Kidney epithelial cell (primary cell): ENCODE data around the gene MATCAP1. TPM values are rescaled to one million over a fixed set of nuclear protein-coding genes. Genes with fewer than 3 reads are reported as not detected.

Experiments
- DNase-seq: peaks from one replicate; pipeline ENCODE4 v3.0.0-alpha.2; 2010; ENCODE audit warnings: low read depth
- H3K27me3 ChIP-seq: 2 replicates; pipeline ENCODE4 v1.6.0; 2011; ENCODE audit warnings: low read length; ENCODE audit not compliant: control insufficient read depth, insufficient read depth
- H3K36me3 ChIP-seq: 2 replicates; pipeline ENCODE4 v1.5.1; 2011; ENCODE audit warnings: low read length; ENCODE audit not compliant: control insufficient read depth, insufficient read depth
- H3K4me3 ChIP-seq: 2 replicates; pipeline ENCODE4 v1.5.1; 2011; ENCODE audit warnings: low read depth, mild to moderate bottlenecking, control low read depth, low read length
- total RNA-seq: library from RNA; depleted of rRNA; stranded (reverse); fragments of >200 nt; gene quantifications from 2 replicates; pipeline ENCODE4 v1.2.3, GENCODE V29; 2015
- TF ChIP-seq, protein P1 (sequence below): IDR thresholded peaks from 2 replicates; pipeline ENCODE4 v1.5.1; 2011; ENCODE audit warnings: mild to moderate bottlenecking, moderate library complexity, low read length, control low read depth, inconsistent platforms; ENCODE audit not compliant: insufficient read depth, poor library complexity, severe bottlenecking

Gene MATCAP1
- total RNA-seq, 1 donor from 2014 or later: 10.8 TPM

DNA sequence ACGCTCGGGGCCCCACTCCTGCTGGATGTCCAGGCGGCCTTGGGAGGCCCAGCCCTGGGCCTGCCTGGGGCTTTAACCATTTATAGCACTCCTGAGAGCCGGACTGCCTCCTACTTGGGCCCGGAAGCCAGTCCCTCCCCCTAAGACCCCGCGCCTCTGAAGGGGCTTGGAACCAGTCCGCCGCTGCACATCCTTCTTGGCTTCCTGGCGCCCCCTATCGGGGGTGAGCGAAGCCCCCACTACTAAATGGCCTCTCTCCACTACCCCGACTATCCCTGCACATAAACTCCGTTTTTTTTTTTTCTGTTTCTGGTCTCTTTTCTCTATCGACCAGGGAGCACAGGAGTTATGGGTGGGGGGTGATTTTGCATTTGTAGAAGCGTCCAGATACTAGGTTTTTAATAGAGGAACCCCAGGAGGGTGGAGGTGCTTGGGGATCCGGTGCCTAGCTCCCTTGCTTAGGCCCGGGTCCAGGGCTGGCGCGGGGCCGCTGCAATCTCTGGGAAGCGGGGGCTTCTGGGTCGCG is 14.1 kb downstream of the MATCAP1 start:
- Histone ChIP-seq H3K27me3 (peaks cover 30% of the 10 kb centered on the region), H3K36me3 (no peaks in the 10 kb centered on the region), H3K4me3 (peak overlapping the region; percentile 35)
- DNase-seq: no peak
- TF ChIP-seq, protein P1, sequence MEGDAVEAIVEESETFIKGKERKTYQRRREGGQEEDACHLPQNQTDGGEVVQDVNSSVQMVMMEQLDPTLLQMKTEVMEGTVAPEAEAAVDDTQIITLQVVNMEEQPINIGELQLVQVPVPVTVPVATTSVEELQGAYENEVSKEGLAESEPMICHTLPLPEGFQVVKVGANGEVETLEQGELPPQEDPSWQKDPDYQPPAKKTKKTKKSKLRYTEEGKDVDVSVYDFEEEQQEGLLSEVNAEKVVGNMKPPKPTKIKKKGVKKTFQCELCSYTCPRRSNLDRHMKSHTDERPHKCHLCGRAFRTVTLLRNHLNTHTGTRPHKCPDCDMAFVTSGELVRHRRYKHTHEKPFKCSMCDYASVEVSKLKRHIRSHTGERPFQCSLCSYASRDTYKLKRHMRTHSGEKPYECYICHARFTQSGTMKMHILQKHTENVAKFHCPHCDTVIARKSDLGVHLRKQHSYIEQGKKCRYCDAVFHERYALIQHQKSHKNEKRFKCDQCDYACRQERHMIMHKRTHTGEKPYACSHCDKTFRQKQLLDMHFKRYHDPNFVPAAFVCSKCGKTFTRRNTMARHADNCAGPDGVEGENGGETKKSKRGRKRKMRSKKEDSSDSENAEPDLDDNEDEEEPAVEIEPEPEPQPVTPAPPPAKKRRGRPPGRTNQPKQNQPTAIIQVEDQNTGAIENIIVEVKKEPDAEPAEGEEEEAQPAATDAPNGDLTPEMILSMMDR: peak; percentile 73

DNA sequence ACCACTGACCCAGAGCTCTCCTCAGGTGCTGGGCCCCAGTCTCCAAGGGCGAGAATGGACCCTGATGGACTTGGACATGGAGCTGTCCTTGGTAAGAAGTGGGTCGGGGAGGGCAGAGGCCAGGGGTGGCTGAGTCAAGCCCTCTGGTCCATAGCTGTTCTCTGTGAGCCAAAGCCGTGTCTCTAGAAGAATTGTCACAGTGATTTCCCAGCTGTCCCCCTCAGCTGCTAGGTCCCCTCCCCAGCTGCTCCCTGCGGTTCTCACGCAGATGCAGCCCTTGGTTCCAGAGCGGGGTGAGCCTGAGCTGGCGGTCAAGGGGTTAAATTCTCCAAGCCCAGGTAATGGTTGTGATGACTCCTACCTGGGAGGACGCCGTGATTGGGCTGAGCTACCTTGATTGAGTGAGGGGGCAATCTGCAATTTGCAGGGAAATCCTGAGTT is 14.7 kb downstream of the MATCAP1 start:
- Histone ChIP-seq H3K4me3 (no peak overlapping the region), H3K27me3 (peaks cover 36% of the 10 kb centered on the region), H3K36me3 (no peaks in the 10 kb centered on the region)
- TF ChIP-seq, protein P1: no peak
- DNase-seq: no peak

DNA sequence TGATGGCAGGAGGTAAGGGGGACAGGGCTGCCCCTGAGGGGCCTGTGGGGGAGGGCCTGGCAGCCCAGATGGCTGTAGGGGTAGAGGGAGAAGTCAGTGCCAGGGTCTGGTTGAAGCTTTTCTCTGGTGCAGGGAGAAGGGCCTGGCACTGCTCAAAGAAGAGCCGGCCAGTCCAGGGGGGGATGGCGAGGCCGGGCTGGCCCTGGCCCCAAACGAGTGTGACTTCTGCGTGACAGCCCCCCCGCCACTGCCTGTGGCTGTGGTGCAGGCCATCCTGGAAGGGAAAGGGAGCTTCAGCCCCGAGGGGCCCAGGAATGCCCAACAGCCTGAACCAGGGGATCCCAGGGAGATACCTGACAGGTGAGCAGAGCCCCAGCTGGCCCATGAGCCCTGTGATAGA is 16.2 kb downstream of the MATCAP1 start:
- no peak overlapping the region for H3K4me3 ChIP-seq
- no peaks in the 10 kb centered on the region for H3K36me3 ChIP-seq
- peaks cover 50% of the 10 kb centered on the region for H3K27me3 ChIP-seq
- TF ChIP-seq, protein P1: no peak
- no peak for DNase-seq

DNA sequence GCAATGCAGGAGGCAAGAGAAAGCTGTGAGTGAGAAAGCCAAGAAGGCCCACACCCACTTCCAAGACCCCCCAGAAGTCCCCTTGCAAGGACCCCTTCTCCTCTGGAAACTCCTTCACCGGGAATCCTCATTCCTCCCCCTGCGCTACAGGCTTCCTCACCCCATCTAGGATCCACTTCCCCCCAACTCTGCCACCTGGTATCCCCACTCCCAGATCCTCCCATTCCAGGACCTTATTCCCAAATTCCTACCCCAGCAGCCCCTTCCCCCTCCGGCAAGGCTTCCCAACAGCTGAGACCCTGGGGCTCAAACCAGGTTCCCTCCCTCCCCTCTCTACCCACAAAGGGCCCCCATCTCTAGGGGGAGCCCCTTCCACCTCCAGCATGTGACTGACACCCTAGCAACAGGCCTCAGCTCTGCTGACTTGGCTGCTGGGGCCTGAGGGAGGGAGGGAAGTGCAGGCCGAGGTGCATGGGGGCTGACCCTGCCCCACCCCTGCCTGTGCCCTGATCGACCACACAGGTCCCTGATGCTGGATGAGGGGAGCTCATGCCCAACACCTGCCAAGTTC is 17.1 kb downstream of the MATCAP1 start:
- TF ChIP-seq, protein P1: no peak
- peaks cover 57% of the 10 kb centered on the region for H3K27me3 ChIP-seq
- H3K36me3 ChIP-seq: peaks cover under 1% of the 10 kb centered on the region
- no peak for DNase-seq
- no peak overlapping the region for H3K4me3 ChIP-seq

DNA sequence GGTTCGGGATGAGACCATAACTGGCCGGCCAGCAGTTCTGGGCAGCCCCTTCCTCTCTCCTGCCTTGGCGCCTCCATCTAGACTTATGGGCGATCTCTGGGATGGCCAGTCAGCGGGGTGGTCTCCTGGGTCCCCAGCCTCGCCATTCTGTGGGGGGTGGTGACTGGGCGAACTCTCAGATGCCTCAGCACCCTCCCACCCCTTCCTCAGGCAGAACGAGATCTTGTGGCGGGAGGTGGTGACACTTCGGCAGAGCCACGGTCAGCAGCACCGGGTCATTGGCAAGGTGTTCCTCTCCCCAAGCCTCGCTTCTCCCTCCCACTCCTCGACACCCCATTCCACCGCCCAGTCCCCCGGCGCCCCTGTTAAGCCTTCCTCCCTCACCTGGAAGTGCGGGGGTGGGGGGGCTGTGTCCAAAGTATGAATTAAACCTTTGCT is 17.6 kb downstream of the MATCAP1 start:
- DNase-seq: no peak
- H3K4me3 ChIP-seq: no peak overlapping the region
- peaks cover 1% of the 10 kb centered on the region for H3K36me3 ChIP-seq
- peaks cover 61% of the 10 kb centered on the region for H3K27me3 ChIP-seq
- TF ChIP-seq, protein P1: no peak
